K562 (cell line): ENCODE data around the gene SLC3A2. TPM values are rescaled to one million over a fixed set of nuclear protein-coding genes. Genes with fewer than 3 reads are reported as not detected.

Experiments
- AFF4 ChIP-seq: sonication (generic); formaldehyde crosslinking; IDR thresholded peaks from 2 replicates; pipeline ENCODE4 v1.8.0; 2023; ENCODE audit warnings: mild to moderate bottlenecking, missing genetic modification reagents
- CREB1 ChIP-seq, 2 experiments: sonication (generic) in 1 of 2; formaldehyde crosslinking in 1 of 2; IDR thresholded peaks; 2 replicates each; pipeline versions ENCODE4 v1.6.1 to v1.8.0; 2012 to 2022; ENCODE audit warnings: inconsistent platforms in 1 of 2, mild to moderate bottlenecking in 1 of 2, missing genetic modification reagents in 1 of 2, moderate library complexity in 1 of 2
- PHF20 ChIP-seq: fragments of 450-650 bp; IDR thresholded peaks from 2 replicates; pipeline ENCODE4 v1.6.1; 2018; ENCODE audit not compliant: partially characterized antibody
- THAP12 ChIP-seq: fragments of 250-450 bp; sonication (Bioruptor Pico); IDR thresholded peaks from 2 replicates; pipeline ENCODE4 v1.9.0; 2021; ENCODE audit warnings: mild to moderate bottlenecking, inconsistent platforms
- ZNF134 ChIP-seq: fragments of 250-450 bp; sonication (Bioruptor Pico); conservative IDR thresholded peaks from 2 replicates; pipeline ENCODE4 v1.4.0; 2020
- ZNF217 ChIP-seq: sonication (generic); formaldehyde crosslinking; IDR thresholded peaks from 2 replicates; pipeline ENCODE4 v1.8.0; 2022; ENCODE audit warnings: mild to moderate bottlenecking, missing genetic modification reagents
- polyA plus RNA-seq, 8 experiments: library from polyadenylated mRNA; depleted of rRNA in 4 of 8; stranded (reverse) in 5 of 8; unstranded in 3 of 8; fragments of >200 nt; fragmentation: Nextera tagmentation in 2 of 8; fragmentation: Illumina TruSeq in 1 of 8; extraction: Ambion mirVana in 2 of 8; extraction: Trizol in 1 of 8; gene quantifications; 2 replicates each; pipeline versions ENCODE4 v1.2.1 to v1.2.3, GENCODE V29; 2011 to 2014; ENCODE audit warnings: inconsistent platforms in 1 of 8, missing spikeins in 1 of 8
- total RNA-seq, 7 experiments: library from RNA; depleted of rRNA in 6 of 7; stranded (reverse); fragments of >200 nt in 6 of 7; fragmentation: Illumina TruSeq in 2 of 7; extraction: Trizol in 2 of 7; gene quantifications; 2 replicates each; pipeline versions ENCODE4 v1.2.1 to v1.2.3, GENCODE V29; 2011 to 2021; ENCODE audit warnings: low replicate concordance in 1 of 7
- TF ChIP-seq, protein P1 (sequence below): fragments of 200-600 bp; sonication (generic); IDR thresholded peaks from one replicate; pipeline ENCODE4 v1.6.1; 2012; ENCODE audit warnings: mild to moderate bottlenecking, low read depth, low read length, inconsistent platforms

The SLC3A2 gene
- total and polyA plus RNA-seq, 9 of the 15 experiments (the other 6 are each of a cell fraction or from before 2014, with no cell fraction given): 20.0 to 296 (median 214) TPM

GRCh38 chr11:62841361-62842170 lies 39.1 kb upstream of the SLC3A2 start (continued):
- TF ChIP-seq AFF4 (CRISPR knock-in tag) (peak; percentile 100), ZNF134 (CRISPR knock-in tag) (peak; percentile 81), ZNF217 (CRISPR knock-in tag) (peak; percentile 89; the same call in 1 of the 2 replicates), PHF20 (peak; percentile 90), THAP12 (CRISPR knock-in tag) (peak; percentile 100), CREB1 (IDR thresholded peaks at IDR 0.05) (peak; percentile 72), CREB1 (CRISPR knock-in tag; IDR thresholded peaks at IDR 0.05) (0 out of 2 replicates have a peak, but pooled peaks have one; percentile 45)
- TF ChIP-seq, protein P1, sequence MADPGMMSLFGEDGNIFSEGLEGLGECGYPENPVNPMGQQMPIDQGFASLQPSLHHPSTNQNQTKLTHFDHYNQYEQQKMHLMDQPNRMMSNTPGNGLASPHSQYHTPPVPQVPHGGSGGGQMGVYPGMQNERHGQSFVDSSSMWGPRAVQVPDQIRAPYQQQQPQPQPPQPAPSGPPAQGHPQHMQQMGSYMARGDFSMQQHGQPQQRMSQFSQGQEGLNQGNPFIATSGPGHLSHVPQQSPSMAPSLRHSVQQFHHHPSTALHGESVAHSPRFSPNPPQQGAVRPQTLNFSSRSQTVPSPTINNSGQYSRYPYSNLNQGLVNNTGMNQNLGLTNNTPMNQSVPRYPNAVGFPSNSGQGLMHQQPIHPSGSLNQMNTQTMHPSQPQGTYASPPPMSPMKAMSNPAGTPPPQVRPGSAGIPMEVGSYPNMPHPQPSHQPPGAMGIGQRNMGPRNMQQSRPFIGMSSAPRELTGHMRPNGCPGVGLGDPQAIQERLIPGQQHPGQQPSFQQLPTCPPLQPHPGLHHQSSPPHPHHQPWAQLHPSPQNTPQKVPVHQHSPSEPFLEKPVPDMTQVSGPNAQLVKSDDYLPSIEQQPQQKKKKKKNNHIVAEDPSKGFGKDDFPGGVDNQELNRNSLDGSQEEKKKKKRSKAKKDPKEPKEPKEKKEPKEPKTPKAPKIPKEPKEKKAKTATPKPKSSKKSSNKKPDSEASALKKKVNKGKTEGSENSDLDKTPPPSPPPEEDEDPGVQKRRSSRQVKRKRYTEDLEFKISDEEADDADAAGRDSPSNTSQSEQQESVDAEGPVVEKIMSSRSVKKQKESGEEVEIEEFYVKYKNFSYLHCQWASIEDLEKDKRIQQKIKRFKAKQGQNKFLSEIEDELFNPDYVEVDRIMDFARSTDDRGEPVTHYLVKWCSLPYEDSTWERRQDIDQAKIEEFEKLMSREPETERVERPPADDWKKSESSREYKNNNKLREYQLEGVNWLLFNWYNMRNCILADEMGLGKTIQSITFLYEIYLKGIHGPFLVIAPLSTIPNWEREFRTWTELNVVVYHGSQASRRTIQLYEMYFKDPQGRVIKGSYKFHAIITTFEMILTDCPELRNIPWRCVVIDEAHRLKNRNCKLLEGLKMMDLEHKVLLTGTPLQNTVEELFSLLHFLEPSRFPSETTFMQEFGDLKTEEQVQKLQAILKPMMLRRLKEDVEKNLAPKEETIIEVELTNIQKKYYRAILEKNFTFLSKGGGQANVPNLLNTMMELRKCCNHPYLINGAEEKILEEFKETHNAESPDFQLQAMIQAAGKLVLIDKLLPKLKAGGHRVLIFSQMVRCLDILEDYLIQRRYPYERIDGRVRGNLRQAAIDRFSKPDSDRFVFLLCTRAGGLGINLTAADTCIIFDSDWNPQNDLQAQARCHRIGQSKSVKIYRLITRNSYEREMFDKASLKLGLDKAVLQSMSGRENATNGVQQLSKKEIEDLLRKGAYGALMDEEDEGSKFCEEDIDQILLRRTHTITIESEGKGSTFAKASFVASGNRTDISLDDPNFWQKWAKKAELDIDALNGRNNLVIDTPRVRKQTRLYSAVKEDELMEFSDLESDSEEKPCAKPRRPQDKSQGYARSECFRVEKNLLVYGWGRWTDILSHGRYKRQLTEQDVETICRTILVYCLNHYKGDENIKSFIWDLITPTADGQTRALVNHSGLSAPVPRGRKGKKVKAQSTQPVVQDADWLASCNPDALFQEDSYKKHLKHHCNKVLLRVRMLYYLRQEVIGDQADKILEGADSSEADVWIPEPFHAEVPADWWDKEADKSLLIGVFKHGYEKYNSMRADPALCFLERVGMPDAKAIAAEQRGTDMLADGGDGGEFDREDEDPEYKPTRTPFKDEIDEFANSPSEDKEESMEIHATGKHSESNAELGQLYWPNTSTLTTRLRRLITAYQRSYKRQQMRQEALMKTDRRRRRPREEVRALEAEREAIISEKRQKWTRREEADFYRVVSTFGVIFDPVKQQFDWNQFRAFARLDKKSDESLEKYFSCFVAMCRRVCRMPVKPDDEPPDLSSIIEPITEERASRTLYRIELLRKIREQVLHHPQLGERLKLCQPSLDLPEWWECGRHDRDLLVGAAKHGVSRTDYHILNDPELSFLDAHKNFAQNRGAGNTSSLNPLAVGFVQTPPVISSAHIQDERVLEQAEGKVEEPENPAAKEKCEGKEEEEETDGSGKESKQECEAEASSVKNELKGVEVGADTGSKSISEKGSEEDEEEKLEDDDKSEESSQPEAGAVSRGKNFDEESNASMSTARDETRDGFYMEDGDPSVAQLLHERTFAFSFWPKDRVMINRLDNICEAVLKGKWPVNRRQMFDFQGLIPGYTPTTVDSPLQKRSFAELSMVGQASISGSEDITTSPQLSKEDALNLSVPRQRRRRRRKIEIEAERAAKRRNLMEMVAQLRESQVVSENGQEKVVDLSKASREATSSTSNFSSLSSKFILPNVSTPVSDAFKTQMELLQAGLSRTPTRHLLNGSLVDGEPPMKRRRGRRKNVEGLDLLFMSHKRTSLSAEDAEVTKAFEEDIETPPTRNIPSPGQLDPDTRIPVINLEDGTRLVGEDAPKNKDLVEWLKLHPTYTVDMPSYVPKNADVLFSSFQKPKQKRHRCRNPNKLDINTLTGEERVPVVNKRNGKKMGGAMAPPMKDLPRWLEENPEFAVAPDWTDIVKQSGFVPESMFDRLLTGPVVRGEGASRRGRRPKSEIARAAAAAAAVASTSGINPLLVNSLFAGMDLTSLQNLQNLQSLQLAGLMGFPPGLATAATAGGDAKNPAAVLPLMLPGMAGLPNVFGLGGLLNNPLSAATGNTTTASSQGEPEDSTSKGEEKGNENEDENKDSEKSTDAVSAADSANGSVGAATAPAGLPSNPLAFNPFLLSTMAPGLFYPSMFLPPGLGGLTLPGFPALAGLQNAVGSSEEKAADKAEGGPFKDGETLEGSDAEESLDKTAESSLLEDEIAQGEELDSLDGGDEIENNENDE: no peak
